Measurements from ENCODE around the gene LMNB1. TPM values are rescaled to one million over a fixed set of nuclear protein-coding genes. Genes with fewer than 3 reads are reported as not detected.

Gene LMNB1
- total and polyA plus RNA-seq, 11 donors = 0.27 to 27.8 (median 1.8) TPM

GRCh38 chr5:126872561-126873354, 95.8 kb downstream of the LMNB1 start:
- WGBS, 4 donors = 83 to 87% (median 87%) methylated on average over 11 of the region's 11 CpGs
- TF ChIP-seq POLR2A (IDR thresholded peaks at IDR 0.05) (no peak), CTCF (IDR thresholded peaks at IDR 0.05) (no peak)
- Histone ChIP-seq H3K9me3 (no peaks in the 10 kb centered on the region), H3K27me3 (no peaks in the 10 kb centered on the region), H3K4me1 (peaks cover 0 to 18% (median 2%) of the 10 kb centered on the region in 12 donors), H3K4me3 (no peak overlapping the region), H3K36me3 (peaks cover 0 to 16% (median 0%) of the 10 kb centered on the region in 9 donors), H3K27ac (no peak overlapping the region)
- no peak for DNase-seq
- no peak for ATAC-seq
- intact Hi-C loops (cut with DNase I) = no loop called here

DNA sequence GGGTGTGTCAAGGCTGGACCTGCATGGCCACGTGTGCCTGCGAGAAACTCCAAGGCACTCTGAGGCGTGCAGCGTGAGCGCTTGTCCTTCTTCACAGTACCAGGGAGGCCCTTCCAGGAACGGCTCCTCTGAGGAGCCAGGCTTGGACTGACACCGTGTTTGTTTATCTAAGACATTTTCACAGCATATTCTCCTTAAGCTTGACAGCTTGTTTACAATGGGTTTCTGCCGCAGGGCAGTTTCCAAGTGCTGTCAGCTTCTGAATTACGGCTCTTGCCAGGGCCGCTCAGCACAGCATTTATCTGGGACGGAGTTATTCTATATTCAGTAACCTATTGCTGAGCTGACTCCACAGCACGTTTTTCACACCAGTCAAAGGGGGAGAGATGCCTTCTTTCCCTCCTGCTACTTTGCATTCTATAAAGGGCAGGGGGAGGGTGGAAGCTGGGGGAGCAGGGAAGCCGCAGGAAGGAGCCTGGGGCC, 98.4 kb downstream of the LMNB1 start:
- intact Hi-C loops (cut with DNase I) = loop anchor here in 1 of 10 donors (5.0 kb wide), 1 partner anchor 47 kb away; no protein-coding TSS in a partner anchor
- Histone ChIP-seq H3K36me3 (peaks cover 0 to 12% (median 0%) of the 10 kb centered on the region in 9 donors), H3K27ac (no peak overlapping the region), H3K27me3 (no peaks in the 10 kb centered on the region), H3K4me3 (no peak overlapping the region), H3K9me3 (no peaks in the 10 kb centered on the region), H3K4me1 (peaks cover 0 to 19% (median 0%) of the 10 kb centered on the region in 12 donors)
- 54 to 67% (median 61%) methylated on average over 8 to 13 of the region's 13 CpGs for WGBS, 4 donors
- no peak for DNase-seq
- TF ChIP-seq CTCF (IDR thresholded peaks at IDR 0.05) (no peak), POLR2A (IDR thresholded peaks at IDR 0.05) (no peak)
- ATAC-seq = peak; percentile 21 to 65 (median 48)

GRCh38 chr5:126877602-126878001, 100.7 kb downstream of the LMNB1 start:
- no peaks in the 10 kb centered on the region for H3K27me3 ChIP-seq
- DNase-seq (no peak), ATAC-seq (no peak)
- intact Hi-C loops (cut with DNase I) = loop anchor here in 1 of 10 donors (5.0 kb wide), 1 partner anchor 45 kb away; no protein-coding TSS in a partner anchor
- peaks cover 0 to 9% (median 0%) of the 10 kb centered on the region in 9 donors for H3K36me3 ChIP-seq
- H3K27ac ChIP-seq = peak overlapping the region in 1 of 12 donors; percentile 21
- no peak overlapping the region for H3K4me3 ChIP-seq
- 82 to 88% (median 84%) methylated on average over 7 of the region's 7 CpGs for WGBS, 4 donors
- peaks cover 0 to 19% (median 0%) of the 10 kb centered on the region in 12 donors for H3K4me1 ChIP-seq
- no peaks in the 10 kb centered on the region for H3K9me3 ChIP-seq
- TF ChIP-seq CTCF (IDR thresholded peaks at IDR 0.05) = no peak
- no peak for TF ChIP-seq POLR2A (IDR thresholded peaks at IDR 0.05)

- peaks cover 0 to 19% (median 0%) of the 10 kb centered on the region in 12 donors for H3K4me1 ChIP-seq
- intact Hi-C loops (cut with DNase I) = loop anchor here in 1 of 10 donors (5.0 kb wide), 1 partner anchor 44 kb away; no protein-coding TSS in a partner anchor
- no peaks in the 10 kb centered on the region for H3K9me3 ChIP-seq
- peak overlapping the region in 1 of 12 donors; percentile 21 for H3K27ac ChIP-seq
- peaks cover 0 to 9% (median 0%) of the 10 kb centered on the region in 9 donors for H3K36me3 ChIP-seq
- 75 to 86% (median 80%) methylated on average over 13 of the region's 13 CpGs for WGBS, 4 donors
- ATAC-seq (no peak), DNase-seq (no peak)
- H3K4me3 ChIP-seq = no peak overlapping the region
- no peaks in the 10 kb centered on the region for H3K27me3 ChIP-seq
- TF ChIP-seq CTCF (IDR thresholded peaks at IDR 0.05) = no peak
- TF ChIP-seq POLR2A (IDR thresholded peaks at IDR 0.05) = no peak
These were observed 101.1 kb downstream of the LMNB1 start for GRCh38 chr5:126878085-126878484.
